Measurements from ENCODE around the gene CPA4.

The CPA4 gene

GRCh38 chr7:130365511-130366441, 72.8 kb downstream of the CPA4 start:
- no peak for DNase-seq (ENCODE audit: low spot score)

- no peak for DNase-seq (ENCODE audit: low spot score)
Measured at GRCh38 chr7:130366564-130366963, 73.6 kb downstream of the CPA4 start.

GRCh38 chr7:130367088-130367755, 74.3 kb downstream of the CPA4 start:
- no peak for DNase-seq (ENCODE audit: low spot score)

- DNase-seq (ENCODE audit: low spot score): no peak
Measured at GRCh38 chr7:130367836-130368746, 75.1 kb downstream of the CPA4 start.

- no peak for DNase-seq (ENCODE audit: low spot score)
Measured at GRCh38 chr7:130369110-130369711, 76.2 kb downstream of the CPA4 start.

GRCh38 chr7:130369831-130370550, 77.0 kb downstream of the CPA4 start:
- no peak for DNase-seq (ENCODE audit: low spot score)

- DNase-seq (ENCODE audit: low spot score): no peak
Measured at GRCh38 chr7:130371046-130371445, 78.1 kb downstream of the CPA4 start.

GRCh38 chr7:130372402-130373165, 79.6 kb downstream of the CPA4 start:
- no peak for DNase-seq (ENCODE audit: low spot score)

Data from pons (tissue), 1 donor.